Urinary bladder (tissue), 4 donors: ENCODE measurements around the gene RFXANK. TPM values are rescaled to one million over a fixed set of nuclear protein-coding genes. Genes with fewer than 3 reads are reported as not detected.

Experiments used
- DNase-seq: peaks from one replicate; pipeline ENCODE4 v3.0.0-alpha.2; 2015; ENCODE audit errors: extremely low spot score
- H3K27ac ChIP-seq: one replicate; pipeline ENCODE4 v1.5.1; 2013; ENCODE audit warnings: low read depth, mild to moderate bottlenecking, moderate library complexity
- H3K36me3 ChIP-seq: one replicate; pipeline ENCODE4 v1.6.1; 2013; ENCODE audit warnings: mild to moderate bottlenecking, moderate library complexity; ENCODE audit not compliant: insufficient read depth
- H3K4me1 ChIP-seq: one replicate; pipeline ENCODE4 v1.6.1; 2013; ENCODE audit warnings: mild to moderate bottlenecking, moderate library complexity; ENCODE audit not compliant: insufficient read depth
- H3K4me3 ChIP-seq: one replicate; pipeline ENCODE4 v1.5.1; 2013; ENCODE audit warnings: low read depth, low read length
- WGBS: extraction: QIAGEN DNeasy Blood & Tissue Kit; methylation state at CpG from one replicate; pipeline ENCODE4 v1.1.7; 2013; 5-methylcytosine and 5-hydroxymethylcytosine counted together
- polyA plus RNA-seq: library from polyadenylated mRNA; stranded (reverse); fragments of 200-250 nt; gene quantifications from one replicate; pipeline ENCODE4 v1.2.3, GENCODE V29; 2013
- total RNA-seq: library from RNA; depleted of rRNA; stranded (reverse); fragments of >200 nt; gene quantifications from one replicate; pipeline ENCODE4 v1.2.3, GENCODE V29; 2014
- donor health status: healthy with polysubstance abuse.
- donor health status: healthy.

Gene RFXANK
- total and polyA plus RNA-seq, 2 donors, result 28.1 to 62.8 TPM

DNA sequence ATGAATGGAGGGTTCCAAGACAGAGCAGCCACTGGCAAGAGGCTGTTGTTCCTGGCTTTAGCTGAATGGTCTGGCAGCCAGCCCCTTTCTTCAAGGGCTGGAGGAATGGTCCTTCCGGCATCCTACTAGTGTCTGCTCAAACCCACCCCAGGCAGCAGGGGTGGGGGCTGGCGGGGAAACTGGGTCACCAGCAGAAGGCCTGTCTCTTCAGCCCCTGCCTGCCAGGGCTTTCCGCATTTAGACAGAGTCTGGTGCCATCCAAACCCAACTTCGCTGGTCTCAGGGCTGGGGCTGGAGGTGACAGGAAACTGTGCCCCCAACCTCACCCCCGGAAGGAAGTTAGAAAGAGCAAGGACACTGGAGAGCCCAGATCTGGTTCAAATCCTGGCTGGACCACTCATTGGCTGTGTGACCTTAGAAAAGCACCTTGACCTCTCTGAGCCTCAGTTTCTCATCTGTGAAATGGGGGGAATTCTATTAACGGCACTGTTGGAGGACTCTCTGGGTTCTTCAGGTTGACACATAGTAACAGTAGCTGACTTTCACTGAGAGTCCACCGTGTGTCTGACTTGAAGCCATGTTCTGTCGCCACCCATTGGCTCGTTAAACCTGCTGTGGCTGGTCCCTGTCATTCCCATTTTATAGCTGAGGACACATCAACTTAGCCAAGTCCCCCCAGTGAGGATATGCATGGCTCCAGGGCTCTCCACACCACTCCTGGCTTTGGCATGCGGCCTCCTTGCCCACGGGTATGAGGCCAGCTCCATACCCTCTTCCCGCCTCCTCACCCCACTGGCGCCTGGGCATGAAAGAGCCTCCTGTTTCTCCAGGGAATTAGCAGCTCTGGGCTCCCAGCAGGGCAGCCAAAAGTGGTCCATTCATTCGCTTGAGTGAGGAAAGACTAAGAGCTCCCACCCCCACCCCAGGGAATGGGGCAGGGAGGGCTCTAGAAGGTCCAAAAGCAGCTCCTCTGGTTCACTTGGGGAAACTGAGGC, 13.7 kb downstream of the RFXANK start:
- Histone ChIP-seq H3K36me3 (no peaks in the 10 kb centered on the region), H3K27ac (no peak overlapping the region), H3K4me3 (no peak overlapping the region), H3K4me1 (no peaks in the 10 kb centered on the region)
- no peak for DNase-seq
- 46% methylated on average over 14 of the region's 14 CpGs for WGBS

DNA sequence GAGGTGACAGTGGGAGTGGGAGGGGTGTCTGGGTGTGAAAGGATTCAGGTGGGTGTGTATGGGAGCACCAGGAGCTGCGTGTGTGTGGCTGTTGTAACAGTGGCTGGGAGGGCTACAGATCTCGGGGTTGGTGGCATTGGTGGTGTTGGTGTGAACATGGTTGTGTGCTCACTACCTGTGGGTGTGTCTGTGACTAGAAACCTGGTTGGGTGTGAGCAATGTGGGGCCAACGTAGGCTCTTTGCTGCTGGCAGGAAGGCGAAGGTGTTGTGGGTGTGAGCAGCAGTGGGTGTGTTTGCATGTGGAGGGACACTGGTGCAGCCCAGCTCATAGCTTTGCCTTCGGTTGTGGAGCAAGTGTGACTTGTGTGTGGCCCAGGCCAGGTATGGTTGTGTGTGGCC, 14.9 kb downstream of the RFXANK start:
- 65% methylated on average over 5 of the region's 5 CpGs for WGBS
- no peak overlapping the region for H3K4me3 ChIP-seq
- H3K27ac ChIP-seq, result no peak overlapping the region
- no peaks in the 10 kb centered on the region for H3K36me3 ChIP-seq
- H3K4me1 ChIP-seq, result no peaks in the 10 kb centered on the region
- no peak for DNase-seq

DNA sequence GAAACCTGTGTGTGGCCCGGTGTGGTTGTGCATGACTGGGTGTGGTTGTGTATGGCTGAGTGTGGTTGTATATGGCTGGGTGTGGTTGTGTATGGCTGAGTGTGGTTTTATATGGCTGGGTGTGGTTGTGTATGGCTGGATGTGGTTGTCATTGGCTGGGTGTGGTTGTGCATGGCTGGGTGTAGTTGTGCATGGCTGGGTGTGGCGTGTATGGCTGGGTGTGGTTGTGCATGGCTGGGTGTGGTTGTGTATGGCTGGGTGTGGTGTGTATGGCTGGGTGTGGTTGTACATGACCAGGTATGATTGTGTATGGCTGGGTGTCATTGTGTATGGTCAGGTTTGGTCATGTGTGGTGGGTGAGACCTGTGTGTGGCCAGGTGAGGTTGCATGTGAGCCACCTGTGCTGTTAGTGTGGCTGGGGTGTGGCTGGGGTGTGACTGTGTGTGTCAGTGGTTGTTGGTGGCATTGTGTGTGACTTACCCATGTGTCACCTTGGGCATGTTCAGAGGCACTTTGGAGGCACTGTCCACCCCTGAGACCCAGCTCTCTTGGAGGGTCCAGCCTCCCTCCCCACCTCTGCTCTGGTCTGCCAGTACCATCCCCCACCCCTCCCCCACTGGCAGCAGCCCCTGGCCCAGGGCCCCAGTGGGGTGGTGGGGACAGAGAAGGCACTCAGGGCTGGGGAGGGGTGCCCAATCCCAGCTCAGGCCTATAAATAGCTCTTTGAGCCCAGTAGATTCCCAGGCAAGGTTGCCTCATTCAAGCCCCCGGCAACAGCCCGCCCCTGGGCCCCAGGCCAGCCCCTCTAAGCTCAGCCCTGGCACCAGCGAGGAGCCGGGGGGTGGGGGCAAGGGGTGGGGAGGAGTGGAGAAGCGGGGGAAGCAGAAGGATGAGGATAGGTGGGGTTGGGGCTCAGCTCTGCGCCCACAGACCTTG, 15.8 kb downstream of the RFXANK start:
- no peak for DNase-seq
- Histone ChIP-seq H3K4me1 (no peaks in the 10 kb centered on the region), H3K27ac (no peak overlapping the region), H3K36me3 (no peaks in the 10 kb centered on the region), H3K4me3 (no peak overlapping the region)
- WGBS, result 44% methylated on average over 8 of the region's 8 CpGs

DNA sequence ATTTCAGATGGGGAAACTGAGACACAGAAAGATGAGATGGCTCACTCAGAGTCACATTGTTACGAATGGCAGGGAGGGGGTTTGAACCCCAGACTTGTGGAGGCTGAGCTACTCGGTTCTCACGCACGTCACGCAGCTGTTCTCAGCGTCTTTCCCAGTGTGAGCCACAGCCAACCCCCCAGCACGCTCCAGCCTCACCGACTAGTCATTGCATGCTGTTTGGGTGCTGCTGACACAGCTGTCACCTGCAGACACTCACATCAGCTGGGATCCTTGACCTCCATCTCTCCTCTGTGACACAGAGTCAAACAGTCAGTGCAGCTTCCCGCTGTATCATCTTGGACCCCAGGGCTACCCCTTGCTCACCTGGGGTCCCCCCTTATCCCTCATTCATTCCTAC, 17.3 kb downstream of the RFXANK start:
- Histone ChIP-seq H3K4me1 (no peaks in the 10 kb centered on the region), H3K4me3 (no peak overlapping the region), H3K36me3 (no peaks in the 10 kb centered on the region), H3K27ac (no peak overlapping the region)
- WGBS, result 65% methylated on average over 9 of the region's 9 CpGs
- no peak for DNase-seq

DNA sequence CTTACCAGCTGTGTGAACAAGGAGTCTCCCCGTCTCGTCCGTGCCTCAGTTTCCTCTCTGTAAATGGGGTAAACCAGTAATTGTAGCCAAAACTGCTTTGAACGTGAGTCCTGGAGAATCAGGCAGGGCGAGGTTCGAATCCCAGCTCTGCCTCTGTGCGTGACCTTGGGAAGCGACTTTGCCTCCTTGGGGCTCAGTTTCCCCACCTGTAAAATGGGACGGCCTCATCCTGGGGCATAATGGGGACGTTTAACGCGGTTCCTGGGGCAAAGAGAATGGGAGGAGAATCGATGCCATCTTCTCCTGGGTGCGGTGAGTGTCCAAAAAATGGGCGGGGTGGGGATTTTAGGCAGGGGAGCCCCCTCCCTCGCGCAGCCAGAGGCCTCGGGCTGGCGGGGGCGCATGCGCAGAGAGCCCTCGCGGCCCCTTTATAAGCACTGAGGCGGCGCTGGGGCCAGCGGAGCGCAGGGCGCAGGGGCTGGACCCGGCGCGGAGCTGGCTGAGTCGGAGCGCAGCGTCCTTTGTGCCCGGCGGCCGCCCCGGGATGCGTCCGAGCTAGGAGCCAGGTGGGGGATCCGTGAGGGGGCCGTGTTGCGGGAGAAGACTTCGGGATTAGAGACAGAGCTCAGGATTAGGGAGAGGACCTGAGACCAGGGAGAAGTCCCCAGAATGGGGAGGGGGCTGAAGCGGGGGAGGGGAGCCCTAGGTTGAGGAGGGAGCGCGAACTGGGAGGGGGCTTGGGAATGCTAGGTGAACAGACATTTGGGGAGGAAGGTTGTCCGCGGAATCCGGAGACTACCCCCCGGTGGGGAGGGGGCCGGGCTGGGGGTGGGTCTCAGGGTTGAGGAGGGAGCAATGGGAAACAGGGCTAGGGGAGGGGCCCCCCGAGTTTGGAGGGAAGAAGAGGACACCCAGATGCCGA, 19.7 kb downstream of the RFXANK start, which contains the start of gene NCAN:
TSS of gene NCAN (plus strand) at position 460 of the 922 bp plus-strand sequence. CDS start 4,996 bp downstream, outside the sequence.
- DNase-seq, result no peak
- Histone ChIP-seq H3K4me1 (no peaks in the 10 kb centered on the region), H3K36me3 (no peaks in the 10 kb centered on the region), H3K27ac (no peak within 1 kb of the TSS), H3K4me3 (no peak within 1 kb of the TSS)
- 8% methylated on average over 54 of the region's 54 CpGs for whole genome bisulfite sequencing

DNA sequence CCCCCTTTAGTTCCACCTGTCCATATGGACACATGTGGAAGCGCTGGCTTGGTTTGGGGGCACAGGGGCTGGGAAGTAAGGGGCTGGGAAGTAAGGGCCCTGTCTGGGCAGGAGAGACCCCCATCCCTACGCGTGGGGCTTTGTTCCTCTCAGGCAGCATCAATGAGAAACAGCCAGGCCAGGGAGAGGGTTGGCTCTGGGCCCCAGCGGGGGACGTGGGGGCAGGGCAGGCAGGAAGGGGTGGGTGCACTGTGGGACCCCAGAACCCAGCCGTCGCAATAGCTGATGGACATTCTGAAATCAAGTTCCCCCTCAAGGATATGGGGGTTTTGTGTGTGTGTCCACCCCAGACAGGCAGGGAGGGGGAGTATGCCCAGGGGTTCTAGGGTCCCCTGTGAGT, 20.9 kb downstream of the RFXANK start:
- no peak overlapping the region for H3K27ac ChIP-seq
- no peaks in the 10 kb centered on the region for H3K4me1 ChIP-seq
- no peak overlapping the region for H3K4me3 ChIP-seq
- H3K36me3 ChIP-seq, result no peaks in the 10 kb centered on the region
- WGBS, result 10% methylated on average over 7 of the region's 7 CpGs
- DNase-seq, result no peak

DNA sequence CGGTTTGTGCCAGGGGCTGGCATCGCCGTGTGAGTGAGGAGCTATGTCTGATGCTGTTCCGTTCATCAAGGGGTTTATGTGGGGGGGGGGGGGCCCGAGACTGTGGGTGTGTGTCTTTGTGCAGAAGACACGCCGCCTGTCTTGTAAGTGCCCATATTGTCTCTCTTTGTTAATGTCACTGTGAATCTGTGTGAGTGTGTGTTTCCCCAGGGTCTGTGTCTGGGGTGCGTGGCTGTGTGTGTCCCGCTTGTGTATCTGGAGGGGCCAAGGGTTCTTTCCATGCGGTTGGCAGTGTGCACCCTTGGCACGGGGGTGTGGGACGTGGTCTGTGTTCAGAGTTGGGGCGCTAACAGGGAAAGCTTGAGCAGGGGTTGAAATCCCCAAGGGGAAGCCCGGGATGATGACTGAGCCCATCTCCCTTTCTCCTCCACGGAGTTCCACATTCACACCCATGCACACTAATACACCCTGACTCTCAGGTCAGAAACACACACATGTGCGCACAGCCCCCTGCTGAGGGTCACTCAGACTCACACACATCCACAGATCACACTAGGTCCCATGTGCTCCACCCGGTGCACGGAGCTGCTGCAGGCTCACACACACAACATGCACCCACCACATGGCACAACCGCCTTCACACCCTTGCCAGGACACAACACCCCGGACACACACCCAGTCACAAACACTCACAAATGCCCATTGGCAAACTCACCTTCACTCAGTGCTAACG, 21.5 kb downstream of the RFXANK start:
- Histone ChIP-seq H3K4me3 (no peak overlapping the region), H3K4me1 (no peaks in the 10 kb centered on the region), H3K36me3 (no peaks in the 10 kb centered on the region), H3K27ac (no peak overlapping the region)
- DNase-seq, result no peak
- WGBS, result 50% methylated on average over 21 of the region's 21 CpGs

DNA sequence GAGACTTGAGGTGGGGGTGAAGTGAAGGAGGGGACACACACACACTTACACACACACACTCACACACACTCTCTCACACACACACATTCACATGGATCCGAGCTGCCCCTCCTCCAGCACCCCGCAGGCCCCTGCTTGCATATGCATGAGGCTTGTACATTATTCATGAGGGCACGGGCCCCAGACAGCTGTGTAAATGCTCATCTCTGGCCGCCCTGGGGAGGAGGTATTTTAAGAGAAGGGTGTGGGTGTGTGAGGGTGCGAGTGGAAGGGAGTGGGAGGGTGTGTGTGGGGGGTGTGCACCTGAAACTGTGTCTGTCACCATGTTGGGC, 22.1 kb downstream of the RFXANK start:
- no peak for DNase-seq
- H3K4me3 ChIP-seq, result no peak overlapping the region
- H3K27ac ChIP-seq, result no peak overlapping the region
- 7% methylated on average over 5 of the region's 5 CpGs for WGBS
- no peaks in the 10 kb centered on the region for H3K36me3 ChIP-seq
- H3K4me1 ChIP-seq, result no peaks in the 10 kb centered on the region

DNA sequence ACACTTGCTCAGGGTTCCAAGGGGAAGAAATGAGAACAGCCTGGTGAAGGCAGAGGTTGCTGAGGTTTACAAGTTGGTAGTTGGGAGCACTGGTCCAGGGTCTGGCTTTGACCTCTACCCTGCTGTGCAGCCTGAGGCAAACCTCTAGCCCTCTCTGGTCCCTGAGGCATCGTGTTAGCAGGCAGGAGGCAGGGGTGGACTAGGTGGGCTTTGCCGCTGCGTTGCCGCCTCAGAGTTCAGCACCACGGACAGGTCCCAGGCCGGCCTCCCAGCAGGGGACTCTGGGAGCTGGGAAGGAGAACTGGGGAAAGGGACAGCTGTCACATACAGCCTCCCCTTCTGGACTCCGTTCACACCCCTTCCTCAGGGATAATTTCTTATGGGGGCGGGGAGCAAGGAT, 22.8 kb downstream of the RFXANK start:
- DNase-seq, result no peak
- no peak overlapping the region for H3K4me3 ChIP-seq
- H3K4me1 ChIP-seq, result no peaks in the 10 kb centered on the region
- WGBS, result under 1% methylated on average over 8 of the region's 8 CpGs
- H3K27ac ChIP-seq, result no peak overlapping the region
- H3K36me3 ChIP-seq, result no peaks in the 10 kb centered on the region

DNA sequence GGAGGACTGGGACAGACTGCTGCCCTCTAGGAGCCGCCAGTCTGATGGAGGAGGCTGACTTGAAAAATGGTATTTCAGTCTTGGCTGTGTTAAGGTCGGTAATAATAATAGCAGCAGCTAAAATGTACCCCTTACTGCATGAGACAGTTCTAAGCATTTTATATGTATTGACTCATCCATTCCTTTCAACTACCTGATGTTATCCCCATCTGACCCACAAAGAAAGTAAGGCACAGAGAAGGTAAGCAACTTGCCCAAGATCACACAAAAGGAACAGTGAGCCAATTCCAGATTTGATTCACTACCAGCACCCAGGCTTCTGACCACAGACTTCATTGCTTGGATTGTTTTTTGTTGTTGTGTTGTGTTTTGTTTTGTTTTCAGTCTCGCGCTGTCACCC, 23.7 kb downstream of the RFXANK start:
- Histone ChIP-seq H3K4me1 (no peaks in the 10 kb centered on the region), H3K27ac (no peak overlapping the region), H3K4me3 (no peak overlapping the region), H3K36me3 (no peaks in the 10 kb centered on the region)
- no peak for DNase-seq
- WGBS, result 78% methylated on average over 4 of the region's 4 CpGs

DNA sequence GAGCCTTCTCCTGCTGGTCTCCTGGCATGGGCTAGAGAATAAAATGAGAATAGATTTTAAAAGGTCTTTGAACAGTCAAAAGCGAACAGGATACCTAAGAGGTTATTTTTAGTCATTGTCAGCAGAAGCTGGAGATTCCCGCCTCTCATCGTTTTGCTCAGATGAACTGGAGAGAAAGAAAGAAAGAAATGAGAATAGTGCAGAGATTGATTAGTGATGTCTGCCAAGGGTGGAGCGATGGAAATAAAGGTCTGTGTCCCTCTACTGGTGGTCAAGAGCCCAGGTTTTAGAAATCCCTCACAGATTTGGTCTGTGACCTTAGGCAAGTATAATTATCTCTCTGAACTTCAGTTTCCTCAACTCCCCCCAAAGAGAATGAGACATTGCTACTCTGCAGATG, 25.0 kb downstream of the RFXANK start:
- no peak overlapping the region for H3K4me3 ChIP-seq
- no peak for DNase-seq
- 53% methylated on average over 4 of the region's 4 CpGs for WGBS

DNA sequence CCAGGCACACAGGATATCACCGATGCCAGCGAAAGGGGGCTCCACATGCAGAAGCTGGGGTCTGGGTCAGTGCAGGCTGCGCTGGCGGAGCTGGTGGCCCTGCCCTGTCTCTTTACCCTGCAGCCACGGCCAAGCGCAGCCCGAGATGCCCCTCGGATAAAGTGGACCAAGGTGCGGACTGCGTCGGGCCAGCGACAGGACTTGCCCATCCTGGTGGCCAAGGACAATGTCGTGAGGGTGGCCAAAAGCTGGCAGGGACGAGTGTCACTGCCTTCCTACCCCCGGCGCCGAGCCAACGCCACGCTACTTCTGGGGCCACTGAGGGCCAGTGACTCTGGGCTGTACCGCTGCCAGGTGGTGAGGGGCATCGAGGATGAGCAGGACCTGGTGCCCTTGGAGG, 26.9 kb downstream of the RFXANK start:
- WGBS, result 86% methylated on average over 21 of the region's 21 CpGs
- no peak overlapping the region for H3K4me3 ChIP-seq
- no peaks in the 10 kb centered on the region for H3K36me3 ChIP-seq
- H3K4me1 ChIP-seq, result no peaks in the 10 kb centered on the region
- no peak overlapping the region for H3K27ac ChIP-seq
- no peak for DNase-seq

More for the DNA sequence above, 25.0 kb downstream of the RFXANK start:
- Histone ChIP-seq H3K27ac (no peak overlapping the region), H3K4me1 (no peaks in the 10 kb centered on the region), H3K36me3 (no peaks in the 10 kb centered on the region)
